GM10847 (cell line): Measurements from ENCODE around the gene SPTBN1.

Experiments used
- POLR2A ChIP-seq: IDR thresholded peaks from 2 replicates; pipeline ENCODE4 v1.6.1; 2011; ENCODE audit not compliant: insufficient read length; ENCODE audit errors: extremely low read depth

The SPTBN1 gene

GRCh38 chr2:54634021-54634420, 177.9 kb downstream of the SPTBN1 start:
- no peak for TF ChIP-seq POLR2A

GRCh38 chr2:54634564-54635511, 178.7 kb downstream of the SPTBN1 start:
- TF ChIP-seq POLR2A: no peak

GRCh38 chr2:54635554-54636152, 179.5 kb downstream of the SPTBN1 start:
- no peak for TF ChIP-seq POLR2A

- no peak for TF ChIP-seq POLR2A
These were observed 180.4 kb downstream of the SPTBN1 start for GRCh38 chr2:54636415-54637139.

- TF ChIP-seq POLR2A: no peak
These were observed 182.0 kb downstream of the SPTBN1 start for GRCh38 chr2:54638103-54638502.

GRCh38 chr2:54638774-54639187, 182.7 kb downstream of the SPTBN1 start:
- no peak for TF ChIP-seq POLR2A

GRCh38 chr2:54639609-54640008, 183.5 kb downstream of the SPTBN1 start:
- no peak for TF ChIP-seq POLR2A

- no peak for TF ChIP-seq POLR2A
These were observed 184.9 kb downstream of the SPTBN1 start for GRCh38 chr2:54640834-54641540.

- TF ChIP-seq POLR2A: no peak
These were observed 185.9 kb downstream of the SPTBN1 start for GRCh38 chr2:54641988-54642387.

GRCh38 chr2:54642677-54643430, 186.7 kb downstream of the SPTBN1 start:
- TF ChIP-seq POLR2A: no peak

GRCh38 chr2:54644236-54644635, 188.1 kb downstream of the SPTBN1 start:
- no peak for TF ChIP-seq POLR2A

- no peak for TF ChIP-seq POLR2A
These were observed 190.2 kb downstream of the SPTBN1 start for GRCh38 chr2:54646170-54646927.

- no peak for TF ChIP-seq POLR2A
These were observed 192.1 kb downstream of the SPTBN1 start for GRCh38 chr2:54648256-54648655.

GRCh38 chr2:54649191-54649590, 193.1 kb downstream of the SPTBN1 start:
- TF ChIP-seq POLR2A: no peak
